ENCODE data around the gene TSEN2. TPM values are rescaled to one million over a fixed set of nuclear protein-coding genes. Genes with fewer than 3 reads are reported as not detected.

The TSEN2 gene
- total RNA-seq, 1 donor from 2014 or later = 8.7 TPM

DNA sequence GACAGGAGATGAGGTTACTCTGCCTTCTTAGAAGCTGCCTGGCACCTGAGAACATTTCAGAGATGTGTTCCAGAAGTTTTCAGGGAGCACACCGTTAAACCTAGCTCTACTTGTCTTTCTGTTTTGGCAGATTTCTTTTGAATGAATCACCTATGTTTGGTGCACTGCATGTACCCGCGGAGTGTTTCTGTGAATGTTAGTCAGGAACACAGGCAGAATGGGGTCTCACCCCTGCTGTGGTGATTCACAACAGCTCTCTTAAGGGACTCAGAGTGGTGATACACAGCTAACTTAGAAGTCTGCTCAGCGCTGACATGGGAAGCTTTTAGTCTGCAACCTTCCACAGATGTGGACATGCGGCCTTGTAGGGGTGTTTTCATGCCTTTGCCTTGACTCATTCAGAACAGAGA, 24.0 kb downstream of the TSEN2 start:
- H3K27ac Mint-ChIP-seq (ENCODE audit: unreplicated experiment) = no peak overlapping the region
- TF ChIP-seq, protein P1, sequence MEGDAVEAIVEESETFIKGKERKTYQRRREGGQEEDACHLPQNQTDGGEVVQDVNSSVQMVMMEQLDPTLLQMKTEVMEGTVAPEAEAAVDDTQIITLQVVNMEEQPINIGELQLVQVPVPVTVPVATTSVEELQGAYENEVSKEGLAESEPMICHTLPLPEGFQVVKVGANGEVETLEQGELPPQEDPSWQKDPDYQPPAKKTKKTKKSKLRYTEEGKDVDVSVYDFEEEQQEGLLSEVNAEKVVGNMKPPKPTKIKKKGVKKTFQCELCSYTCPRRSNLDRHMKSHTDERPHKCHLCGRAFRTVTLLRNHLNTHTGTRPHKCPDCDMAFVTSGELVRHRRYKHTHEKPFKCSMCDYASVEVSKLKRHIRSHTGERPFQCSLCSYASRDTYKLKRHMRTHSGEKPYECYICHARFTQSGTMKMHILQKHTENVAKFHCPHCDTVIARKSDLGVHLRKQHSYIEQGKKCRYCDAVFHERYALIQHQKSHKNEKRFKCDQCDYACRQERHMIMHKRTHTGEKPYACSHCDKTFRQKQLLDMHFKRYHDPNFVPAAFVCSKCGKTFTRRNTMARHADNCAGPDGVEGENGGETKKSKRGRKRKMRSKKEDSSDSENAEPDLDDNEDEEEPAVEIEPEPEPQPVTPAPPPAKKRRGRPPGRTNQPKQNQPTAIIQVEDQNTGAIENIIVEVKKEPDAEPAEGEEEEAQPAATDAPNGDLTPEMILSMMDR (IDR thresholded peaks at IDR 0.05; ENCODE audit: unreplicated experiment) = no peak
- no peak overlapping the region for H3K4me3 Mint-ChIP-seq (ENCODE audit: unreplicated experiment)
- DNase-seq (ENCODE audit: low spot score) = no peak
- H3K27me3 Mint-ChIP-seq (ENCODE audit: unreplicated experiment) = no peaks in the 10 kb centered on the region
- H3K36me3 Mint-ChIP-seq (ENCODE audit: low read depth, unreplicated experiment) = peaks cover 3% of the 10 kb centered on the region
- H3K4me1 Mint-ChIP-seq (ENCODE audit: unreplicated experiment) = no peaks in the 10 kb centered on the region
- H3K9me3 Mint-ChIP-seq (ENCODE audit: unreplicated experiment) = no peaks in the 10 kb centered on the region

DNA sequence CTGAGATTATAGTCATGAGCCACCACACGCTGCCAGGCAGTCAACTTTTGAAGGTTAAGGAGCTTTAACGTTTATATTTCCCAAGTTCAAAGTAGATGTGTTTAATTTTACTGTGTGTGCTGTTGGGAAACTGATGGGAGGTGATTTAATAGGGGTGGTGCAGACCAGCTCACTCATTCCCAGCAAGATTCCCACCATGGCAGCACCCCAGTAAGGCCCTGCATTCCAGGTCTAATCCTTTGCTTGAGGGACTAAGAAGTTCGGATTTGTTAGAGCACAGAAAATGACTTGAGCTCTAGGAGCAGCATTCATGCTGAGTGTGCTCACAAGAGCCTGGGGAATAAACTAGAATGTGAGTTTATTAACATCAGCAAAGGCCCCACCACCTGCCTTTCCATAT, 25.2 kb downstream of the TSEN2 start:
- H3K27ac Mint-ChIP-seq (ENCODE audit: unreplicated experiment) = no peak overlapping the region
- DNase-seq (ENCODE audit: low spot score) = no peak
- H3K4me1 Mint-ChIP-seq (ENCODE audit: unreplicated experiment) = no peaks in the 10 kb centered on the region
- no peaks in the 10 kb centered on the region for H3K27me3 Mint-ChIP-seq (ENCODE audit: unreplicated experiment)
- H3K9me3 Mint-ChIP-seq (ENCODE audit: unreplicated experiment) = no peaks in the 10 kb centered on the region
- no peaks in the 10 kb centered on the region for H3K36me3 Mint-ChIP-seq (ENCODE audit: low read depth, unreplicated experiment)
- TF ChIP-seq, protein P1 (IDR thresholded peaks at IDR 0.05; ENCODE audit: unreplicated experiment) = no peak
- H3K4me3 Mint-ChIP-seq (ENCODE audit: unreplicated experiment) = no peak overlapping the region

DNA sequence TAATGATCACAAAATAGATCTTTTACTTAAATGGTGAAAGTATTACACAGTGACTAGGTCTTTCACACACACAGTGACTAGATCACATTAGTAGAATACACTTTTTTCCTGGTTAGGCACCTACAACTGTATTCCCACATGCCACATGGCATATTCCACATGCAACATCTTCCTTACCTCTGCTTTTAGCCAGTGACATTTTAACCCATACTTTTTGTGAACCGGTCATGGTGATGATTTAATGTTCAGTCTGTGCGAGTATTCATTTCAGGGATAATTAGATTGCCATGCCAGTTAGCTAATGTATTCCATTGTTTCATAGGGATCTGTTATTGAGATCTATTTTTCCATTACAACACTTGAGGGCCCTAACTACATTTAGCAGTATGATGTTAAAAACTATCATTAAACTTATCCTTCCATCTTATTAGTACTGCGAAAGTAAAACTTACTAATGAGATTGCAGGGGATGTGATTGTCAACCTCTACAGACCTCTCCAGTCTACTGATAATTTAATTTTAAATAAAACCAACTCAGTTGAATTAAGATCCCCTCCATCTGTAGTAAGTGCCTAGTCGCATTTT, 28.3 kb downstream of the TSEN2 start:
- H3K4me3 Mint-ChIP-seq (ENCODE audit: unreplicated experiment) = no peak overlapping the region
- DNase-seq (ENCODE audit: low spot score) = no peak
- no peaks in the 10 kb centered on the region for H3K27me3 Mint-ChIP-seq (ENCODE audit: unreplicated experiment)
- no peaks in the 10 kb centered on the region for H3K36me3 Mint-ChIP-seq (ENCODE audit: low read depth, unreplicated experiment)
- H3K27ac Mint-ChIP-seq (ENCODE audit: unreplicated experiment) = no peak overlapping the region
- TF ChIP-seq, protein P1 (IDR thresholded peaks at IDR 0.05; ENCODE audit: unreplicated experiment) = no peak
- no peaks in the 10 kb centered on the region for H3K9me3 Mint-ChIP-seq (ENCODE audit: unreplicated experiment)
- H3K4me1 Mint-ChIP-seq (ENCODE audit: unreplicated experiment) = no peaks in the 10 kb centered on the region

DNA sequence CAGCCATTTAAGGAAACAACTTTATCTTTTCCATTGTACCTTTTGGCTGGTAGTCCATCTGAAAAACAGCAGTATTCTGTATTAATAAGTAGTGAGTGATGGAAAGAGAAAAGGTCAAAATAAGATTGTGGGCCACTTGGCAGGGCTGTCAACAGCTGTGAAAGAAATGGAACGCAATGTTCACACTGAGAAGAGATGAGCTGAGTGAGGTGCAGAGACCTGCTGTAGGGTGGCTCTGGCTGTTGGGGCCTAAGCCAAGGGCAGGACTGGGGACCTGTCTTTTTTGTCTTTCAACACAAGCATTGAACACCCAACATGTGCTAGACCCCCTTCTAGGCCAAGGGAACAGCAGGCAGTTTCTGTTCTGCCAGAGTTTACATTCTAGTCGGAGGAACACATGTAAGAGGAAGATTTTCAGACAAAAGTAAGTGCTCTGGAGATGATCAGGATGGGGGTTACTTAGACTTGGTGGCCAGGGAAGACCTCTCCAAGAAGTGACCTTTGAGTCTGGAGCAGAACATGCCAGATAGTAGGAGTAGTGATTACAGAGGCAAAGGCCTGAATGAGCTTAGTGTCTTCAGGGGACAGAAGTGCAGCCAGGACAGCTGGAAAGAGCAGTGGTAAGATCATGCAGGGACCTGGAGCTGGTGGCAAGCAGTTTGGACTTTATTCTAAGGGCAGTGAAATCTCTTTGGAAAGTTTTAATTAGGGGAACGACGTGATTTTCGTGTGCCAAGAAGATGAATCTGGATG, 29.6 kb downstream of the TSEN2 start:
- H3K9me3 Mint-ChIP-seq (ENCODE audit: unreplicated experiment) = no peaks in the 10 kb centered on the region
- no peak overlapping the region for H3K27ac Mint-ChIP-seq (ENCODE audit: unreplicated experiment)
- DNase-seq (ENCODE audit: low spot score) = no peak
- H3K36me3 Mint-ChIP-seq (ENCODE audit: low read depth, unreplicated experiment) = no peaks in the 10 kb centered on the region
- H3K4me3 Mint-ChIP-seq (ENCODE audit: unreplicated experiment) = no peak overlapping the region
- no peaks in the 10 kb centered on the region for H3K4me1 Mint-ChIP-seq (ENCODE audit: unreplicated experiment)
- H3K27me3 Mint-ChIP-seq (ENCODE audit: unreplicated experiment) = no peaks in the 10 kb centered on the region
- TF ChIP-seq, protein P1 (IDR thresholded peaks at IDR 0.05; ENCODE audit: unreplicated experiment) = no peak

GRCh38 chr3:12515631-12516030, 31.4 kb downstream of the TSEN2 start:
- H3K9me3 Mint-ChIP-seq (ENCODE audit: unreplicated experiment) = no peaks in the 10 kb centered on the region
- no peaks in the 10 kb centered on the region for H3K36me3 Mint-ChIP-seq (ENCODE audit: low read depth, unreplicated experiment)
- TF ChIP-seq, protein P1 (IDR thresholded peaks at IDR 0.05; ENCODE audit: unreplicated experiment) = no peak
- H3K4me3 Mint-ChIP-seq (ENCODE audit: unreplicated experiment) = no peak overlapping the region
- no peaks in the 10 kb centered on the region for H3K27me3 Mint-ChIP-seq (ENCODE audit: unreplicated experiment)
- no peak overlapping the region for H3K27ac Mint-ChIP-seq (ENCODE audit: unreplicated experiment)
- DNase-seq (ENCODE audit: low spot score) = no peak
- no peaks in the 10 kb centered on the region for H3K4me1 Mint-ChIP-seq (ENCODE audit: unreplicated experiment)
